Astrocyte (in vitro differentiated cells and primary cell): ENCODE results near the gene HOXC6. TPM values are rescaled to one million over a fixed set of nuclear protein-coding genes. Genes with fewer than 3 reads are reported as not detected.
A peak's percentile ranks its signal among the peaks of the same experiment; 100 is the strongest.

Source experiments
- DNase-seq: peaks from one replicate; pipeline ENCODE4 v3.0.0-alpha.2; 2010; ENCODE audit warnings: low read depth
- FAIRE-seq: peaks from 2 replicates; lab custom pipeline; 2011; peaks lifted over from hg19 to GRCh38; lab: Jason Lieb, UNC
- H2AFZ ChIP-seq: 2 replicates; pipeline ENCODE4 v1.6.0; 2012; ENCODE audit warnings: low read depth, low read length, inconsistent platforms
- H3K27ac ChIP-seq: 2 replicates; pipeline ENCODE4 v1.5.1; 2011; ENCODE audit warnings: low read depth, low read length, inconsistent platforms
- H3K27me3 ChIP-seq: 2 replicates; pipeline ENCODE4 v1.6.0; 2011; ENCODE audit warnings: low read length, inconsistent platforms; ENCODE audit not compliant: insufficient read depth
- H3K36me3 ChIP-seq: 2 replicates; pipeline ENCODE4 v1.5.1; 2011; ENCODE audit warnings: low read length, inconsistent platforms; ENCODE audit not compliant: insufficient read depth
- H3K4me1 ChIP-seq: 2 replicates; pipeline ENCODE4 v1.5.1; 2011; ENCODE audit warnings: low read length, inconsistent platforms; ENCODE audit not compliant: insufficient read depth
- H3K4me2 ChIP-seq: 2 replicates; pipeline ENCODE4 v1.6.0; 2012; ENCODE audit warnings: low read length, inconsistent platforms
- H3K4me3 ChIP-seq: 2 replicates; pipeline ENCODE4 v1.5.1; 2011; ENCODE audit warnings: low read depth, mild to moderate bottlenecking, low read length, inconsistent platforms; ENCODE audit not compliant: insufficient read depth
- H3K79me2 ChIP-seq: 2 replicates; pipeline ENCODE4 v1.6.0; 2012; ENCODE audit warnings: mild to moderate bottlenecking, low read length, inconsistent platforms; ENCODE audit not compliant: insufficient read depth
- H3K9ac ChIP-seq: 2 replicates; pipeline ENCODE4 v1.6.0; 2012; ENCODE audit warnings: mild to moderate bottlenecking, low read length, inconsistent platforms
- H3K9me3 ChIP-seq: 2 replicates; pipeline ENCODE4 v1.5.1; 2012; ENCODE audit warnings: low read depth, mild to moderate bottlenecking, low read length, inconsistent platforms; ENCODE audit not compliant: insufficient read depth
- H4K20me1 ChIP-seq: 2 replicates; pipeline ENCODE4 v1.6.0; 2012; ENCODE audit warnings: low read length, inconsistent platforms; ENCODE audit not compliant: insufficient read depth
- H3K27ac Mint-ChIP-seq: one replicate; pipeline ENCODE4 v1.8.0; 2021; ENCODE audit warnings: mild to moderate bottlenecking, mixed read lengths; ENCODE audit not compliant: unreplicated experiment
- H3K27me3 Mint-ChIP-seq: one replicate; pipeline ENCODE4 v1.8.0; 2021; ENCODE audit warnings: low read depth, mixed read lengths; ENCODE audit not compliant: unreplicated experiment
- H3K36me3 Mint-ChIP-seq: one replicate; pipeline ENCODE4 v1.8.0; 2021; ENCODE audit warnings: low read depth, mixed read lengths; ENCODE audit not compliant: unreplicated experiment
- H3K4me1 Mint-ChIP-seq: one replicate; pipeline ENCODE4 v1.8.0; 2021; ENCODE audit warnings: low read depth, mixed read lengths; ENCODE audit not compliant: unreplicated experiment
- H3K4me3 Mint-ChIP-seq: one replicate; pipeline ENCODE4 v1.8.0; 2021; ENCODE audit warnings: mild to moderate bottlenecking, moderate library complexity, mixed read lengths; ENCODE audit not compliant: unreplicated experiment
- H3K9me3 Mint-ChIP-seq: one replicate; pipeline ENCODE4 v1.8.0; 2021; ENCODE audit warnings: mild to moderate bottlenecking, mixed read lengths; ENCODE audit not compliant: unreplicated experiment
- CTCF ChIP-seq: IDR thresholded peaks from 2 replicates; pipeline ENCODE4 v1.5.1; 2011; ENCODE audit warnings: low read depth, mild to moderate bottlenecking, inconsistent platforms, low read length, moderate library complexity; ENCODE audit not compliant: insufficient read depth
- EZH2 ChIP-seq: IDR thresholded peaks from 2 replicates; pipeline ENCODE4 v1.6.1; 2012; ENCODE audit warnings: mild to moderate bottlenecking, low read length, inconsistent platforms; ENCODE audit not compliant: insufficient read depth
- total RNA-seq: library from RNA; stranded (reverse); gene quantifications from 2 replicates; pipeline ENCODE4 v1.2.1, GENCODE V29; 2021

The HOXC6 gene
- total RNA-seq, 1 donor from 2014 or later, result not detected

GRCh38 chr12:54012631-54013409 is 15.4 kb upstream of the HOXC6 start:
- H3K27me3 ChIP-seq, result peaks cover 88% of the 10 kb centered on the region
- H3K4me3 ChIP-seq, result no peak overlapping the region
- no peaks in the 10 kb centered on the region for H3K9me3 ChIP-seq
- H3K4me2 ChIP-seq, result no peak overlapping the region
- no peak overlapping the region for H3K9ac ChIP-seq
- H3K4me1 ChIP-seq, result no peaks in the 10 kb centered on the region
- no peaks in the 10 kb centered on the region for H3K4me1 Mint-ChIP-seq
- no peak overlapping the region for H3K27ac Mint-ChIP-seq
- peaks cover 15% of the 10 kb centered on the region for H3K9me3 Mint-ChIP-seq
- no peak for FAIRE-seq
- H3K27ac ChIP-seq, result no peak overlapping the region
- no peaks in the 10 kb centered on the region for H3K36me3 Mint-ChIP-seq
- H4K20me1 ChIP-seq, result no peaks in the 10 kb centered on the region
- no peak overlapping the region for H2AFZ ChIP-seq
- H3K36me3 ChIP-seq, result no peaks in the 10 kb centered on the region
- H3K27me3 Mint-ChIP-seq, result peaks cover 87% of the 10 kb centered on the region
- no peaks in the 10 kb centered on the region for H3K79me2 ChIP-seq
- no peak overlapping the region for H3K4me3 Mint-ChIP-seq
- TF ChIP-seq EZH2, result no peak
- no peak for TF ChIP-seq CTCF
- no peak for DNase-seq

- FAIRE-seq, result no peak
- no peaks in the 10 kb centered on the region for H4K20me1 ChIP-seq
- H3K4me3 ChIP-seq, result no peak overlapping the region
- Mint-ChIP-seq H3K27me3 (peaks cover 82% of the 10 kb centered on the region), H3K27ac (no peak overlapping the region), H3K9me3 (peaks cover 15% of the 10 kb centered on the region), H3K4me1 (no peaks in the 10 kb centered on the region), H3K36me3 (no peaks in the 10 kb centered on the region), H3K4me3 (no peak overlapping the region)
- no peak for DNase-seq
- H3K36me3 ChIP-seq, result no peaks in the 10 kb centered on the region
- no peak overlapping the region for H3K4me2 ChIP-seq
- TF ChIP-seq EZH2 (peak; percentile 23), CTCF (no peak)
- H3K27me3 ChIP-seq, result peaks cover 84% of the 10 kb centered on the region
- no peak overlapping the region for H2AFZ ChIP-seq
- no peak overlapping the region for H3K9ac ChIP-seq
- H3K4me1 ChIP-seq, result no peaks in the 10 kb centered on the region
- H3K27ac ChIP-seq, result no peak overlapping the region
- no peaks in the 10 kb centered on the region for H3K79me2 ChIP-seq
- no peaks in the 10 kb centered on the region for H3K9me3 ChIP-seq
These were observed 13.7 kb upstream of the HOXC6 start for GRCh38 chr12:54014377-54015017.
